CD1c-positive myeloid dendritic cell (primary cell): ENCODE measurements around the gene SCGB1A1.

Experiments
- DNase-seq: peaks from one replicate; pipeline ENCODE4 v3.0.0-alpha.2; 2016; ENCODE audit errors: extremely low spot score

SCGB1A1 gene

GRCh38 chr11:62421996-62422395 lies 3.2 kb downstream of the SCGB1A1 start:
- no peak for DNase-seq

GRCh38 chr11:62423012-62423411 lies 4.2 kb downstream of the SCGB1A1 start:
- no peak for DNase-seq

- DNase-seq: peak; percentile 78
Measured at GRCh38 chr11:62427630-62428233, 8.9 kb downstream of the SCGB1A1 start.

GRCh38 chr11:62428871-62429560 lies 10.2 kb downstream of the SCGB1A1 start:
- DNase-seq: no peak

- DNase-seq: no peak
Measured at GRCh38 chr11:62430425-62430824, 11.6 kb downstream of the SCGB1A1 start.

- DNase-seq: no peak
Measured at GRCh38 chr11:62431171-62431901, 12.5 kb downstream of the SCGB1A1 start.

- DNase-seq: no peak
Measured at GRCh38 chr11:62432695-62433094, 13.9 kb downstream of the SCGB1A1 start.

GRCh38 chr11:62433141-62433903 lies 14.5 kb downstream of the SCGB1A1 start:
- peak; percentile 46 for DNase-seq

- peak; percentile 22 for DNase-seq
Measured at GRCh38 chr11:62433904-62434276, 15.1 kb downstream of the SCGB1A1 start.

GRCh38 chr11:62435846-62436660 lies 17.2 kb downstream of the SCGB1A1 start:
- DNase-seq: peak; percentile 51

GRCh38 chr11:62437616-62438015 lies 18.8 kb downstream of the SCGB1A1 start:
- no peak for DNase-seq

GRCh38 chr11:62438641-62439040 lies 19.8 kb downstream of the SCGB1A1 start:
- DNase-seq: no peak

GRCh38 chr11:62439785-62440602 lies 21.2 kb downstream of the SCGB1A1 start:
- peak; percentile 88 for DNase-seq

- peak; percentile 67 for DNase-seq
Measured at GRCh38 chr11:62443390-62444235, 24.8 kb downstream of the SCGB1A1 start.

GRCh38 chr11:62444236-62444833 lies 25.5 kb downstream of the SCGB1A1 start:
- peak; percentile 87 for DNase-seq

GRCh38 chr11:62444835-62445234 lies 26.0 kb downstream of the SCGB1A1 start:
- no peak for DNase-seq

GRCh38 chr11:62445314-62445740 lies 26.5 kb downstream of the SCGB1A1 start:
- no peak for DNase-seq

- DNase-seq: no peak
Measured at GRCh38 chr11:62446091-62446490, 27.3 kb downstream of the SCGB1A1 start.

GRCh38 chr11:62449451-62449851 lies 30.6 kb downstream of the SCGB1A1 start:
- no peak for DNase-seq
